ENCODE results near the gene CAPN10.

DNA sequence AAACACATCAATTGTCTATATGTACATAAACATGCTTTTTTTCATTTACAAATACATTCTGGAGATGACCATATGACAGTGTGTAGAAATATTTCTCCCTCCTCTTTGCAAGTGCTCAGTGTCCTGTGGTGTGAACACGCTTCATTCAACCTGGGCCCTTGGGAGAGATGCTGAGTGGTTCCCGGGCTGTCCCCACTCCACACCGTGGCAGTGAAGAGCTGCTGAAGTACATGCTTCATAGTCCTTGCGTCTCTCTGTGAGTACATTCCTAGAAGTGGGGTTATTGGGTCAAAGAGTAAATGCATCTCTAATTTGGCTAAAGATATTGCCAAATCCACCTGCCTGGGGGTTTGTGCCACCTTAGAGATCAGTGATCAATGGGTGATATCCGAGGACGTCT lies 32.2 kb downstream of the CAPN10 start:
- TF ChIP-seq, protein P1, sequence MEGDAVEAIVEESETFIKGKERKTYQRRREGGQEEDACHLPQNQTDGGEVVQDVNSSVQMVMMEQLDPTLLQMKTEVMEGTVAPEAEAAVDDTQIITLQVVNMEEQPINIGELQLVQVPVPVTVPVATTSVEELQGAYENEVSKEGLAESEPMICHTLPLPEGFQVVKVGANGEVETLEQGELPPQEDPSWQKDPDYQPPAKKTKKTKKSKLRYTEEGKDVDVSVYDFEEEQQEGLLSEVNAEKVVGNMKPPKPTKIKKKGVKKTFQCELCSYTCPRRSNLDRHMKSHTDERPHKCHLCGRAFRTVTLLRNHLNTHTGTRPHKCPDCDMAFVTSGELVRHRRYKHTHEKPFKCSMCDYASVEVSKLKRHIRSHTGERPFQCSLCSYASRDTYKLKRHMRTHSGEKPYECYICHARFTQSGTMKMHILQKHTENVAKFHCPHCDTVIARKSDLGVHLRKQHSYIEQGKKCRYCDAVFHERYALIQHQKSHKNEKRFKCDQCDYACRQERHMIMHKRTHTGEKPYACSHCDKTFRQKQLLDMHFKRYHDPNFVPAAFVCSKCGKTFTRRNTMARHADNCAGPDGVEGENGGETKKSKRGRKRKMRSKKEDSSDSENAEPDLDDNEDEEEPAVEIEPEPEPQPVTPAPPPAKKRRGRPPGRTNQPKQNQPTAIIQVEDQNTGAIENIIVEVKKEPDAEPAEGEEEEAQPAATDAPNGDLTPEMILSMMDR (IDR thresholded peaks at IDR 0.05), result no peak
- TF ChIP-seq POLR2A (IDR thresholded peaks at IDR 0.05), result no peak
